ENCODE measurements around the gene TOR2A.

Gene TOR2A

GRCh38 chr9:127753148-127753547 lies 18.1 kb upstream of the TOR2A start:
- Histone ChIP-seq H3K36me3 (ENCODE audit: insufficient read depth, low read length) (no peaks in the 10 kb centered on the region), H3K4me3 (no peak overlapping the region), H3K9me3 (ENCODE audit: low read depth, low read length) (no peaks in the 10 kb centered on the region), H3K27ac (no peak overlapping the region), H3K9ac (ENCODE audit: insufficient read length) (no peak overlapping the region)
- TF ChIP-seq FOXP2 (optimal IDR thresholded peaks at IDR 0.05; ENCODE audit: control extremely low read depth, extremely low read length, insufficient read depth) (no peak), EZH2 (IDR thresholded peaks at IDR 0.05) (no peak), POLR2AphosphoS5 (IDR thresholded peaks at IDR 0.05; ENCODE audit: borderline replicate concordance, low read depth, low read length) (no peak)
- DNase-seq (ENCODE audit: low read depth, low spot score) = no peak

- no peaks in the 10 kb centered on the region for H3K9me3 ChIP-seq (ENCODE audit: low read depth, low read length)
- no peak overlapping the region for H3K9ac ChIP-seq (ENCODE audit: insufficient read length)
- TF ChIP-seq FOXP2 (optimal IDR thresholded peaks at IDR 0.05; ENCODE audit: control extremely low read depth, extremely low read length, insufficient read depth) (no peak), EZH2 (IDR thresholded peaks at IDR 0.05) (no peak), POLR2AphosphoS5 (IDR thresholded peaks at IDR 0.05; ENCODE audit: borderline replicate concordance, low read depth, low read length) (no peak)
- DNase-seq (ENCODE audit: low read depth, low spot score) = no peak
- no peak overlapping the region for H3K27ac ChIP-seq
- H3K36me3 ChIP-seq (ENCODE audit: insufficient read depth, low read length) = no peaks in the 10 kb centered on the region
- H3K4me3 ChIP-seq = no peak overlapping the region
Measured at GRCh38 chr9:127751269-127752054, 16.4 kb upstream of the TOR2A start.

GRCh38 chr9:127749090-127749787 lies 14.1 kb upstream of the TOR2A start:
- H3K27ac ChIP-seq = no peak overlapping the region
- no peak overlapping the region for H3K9ac ChIP-seq (ENCODE audit: insufficient read length)
- TF ChIP-seq FOXP2 (optimal IDR thresholded peaks at IDR 0.05; ENCODE audit: control extremely low read depth, extremely low read length, insufficient read depth) = no peak
- no peak for TF ChIP-seq POLR2AphosphoS5 (IDR thresholded peaks at IDR 0.05; ENCODE audit: borderline replicate concordance, low read depth, low read length)
- TF ChIP-seq EZH2 (IDR thresholded peaks at IDR 0.05) = no peak
- H3K9me3 ChIP-seq (ENCODE audit: low read depth, low read length) = no peaks in the 10 kb centered on the region
- H3K36me3 ChIP-seq (ENCODE audit: insufficient read depth, low read length) = no peaks in the 10 kb centered on the region
- DNase-seq (ENCODE audit: low read depth, low spot score) = no peak
- H3K4me3 ChIP-seq = no peak overlapping the region

GRCh38 chr9:127746959-127747569 lies 12.0 kb upstream of the TOR2A start:
- TF ChIP-seq EZH2 (IDR thresholded peaks at IDR 0.05) (no peak), FOXP2 (optimal IDR thresholded peaks at IDR 0.05; ENCODE audit: control extremely low read depth, extremely low read length, insufficient read depth) (no peak), POLR2AphosphoS5 (IDR thresholded peaks at IDR 0.05; ENCODE audit: borderline replicate concordance, low read depth, low read length) (no peak)
- Histone ChIP-seq H3K36me3 (ENCODE audit: insufficient read depth, low read length) (no peaks in the 10 kb centered on the region), H3K4me3 (no peak overlapping the region), H3K9ac (ENCODE audit: insufficient read length) (no peak overlapping the region), H3K9me3 (ENCODE audit: low read depth, low read length) (no peaks in the 10 kb centered on the region), H3K27ac (no peak overlapping the region)
- DNase-seq (ENCODE audit: low read depth, low spot score) = no peak

- no peak overlapping the region for H3K4me3 ChIP-seq
Measured at GRCh38 chr9:127744398-127745110, 9.5 kb upstream of the TOR2A start.

GRCh38 chr9:127742435-127743088 lies 7.5 kb upstream of the TOR2A start:
- Histone ChIP-seq H3K9me3 (ENCODE audit: low read depth, low read length) (no peaks in the 10 kb centered on the region), H3K27ac (no peak overlapping the region), H3K4me3 (no peak overlapping the region), H3K36me3 (ENCODE audit: insufficient read depth, low read length) (no peaks in the 10 kb centered on the region), H3K9ac (ENCODE audit: insufficient read length) (no peak overlapping the region)
- peak; percentile 16 for DNase-seq (ENCODE audit: low read depth, low spot score)
- TF ChIP-seq EZH2 (IDR thresholded peaks at IDR 0.05) (no peak), POLR2AphosphoS5 (IDR thresholded peaks at IDR 0.05; ENCODE audit: borderline replicate concordance, low read depth, low read length) (no peak), FOXP2 (optimal IDR thresholded peaks at IDR 0.05; ENCODE audit: control extremely low read depth, extremely low read length, insufficient read depth) (no peak)

More at GRCh38 chr9:127744398-127745110, 9.5 kb upstream of the TOR2A start:
- Histone ChIP-seq H3K9ac (ENCODE audit: insufficient read length) (no peak overlapping the region), H3K9me3 (ENCODE audit: low read depth, low read length) (no peaks in the 10 kb centered on the region), H3K36me3 (ENCODE audit: insufficient read depth, low read length) (no peaks in the 10 kb centered on the region), H3K27ac (no peak overlapping the region)
- DNase-seq (ENCODE audit: low read depth, low spot score) = no peak
- no peak for TF ChIP-seq POLR2AphosphoS5 (IDR thresholded peaks at IDR 0.05; ENCODE audit: borderline replicate concordance, low read depth, low read length)
- TF ChIP-seq FOXP2 (optimal IDR thresholded peaks at IDR 0.05; ENCODE audit: control extremely low read depth, extremely low read length, insufficient read depth) = no peak
- no peak for TF ChIP-seq EZH2 (IDR thresholded peaks at IDR 0.05)

GRCh38 chr9:127741831-127742434 lies 6.8 kb upstream of the TOR2A start:
- Histone ChIP-seq H3K9me3 (ENCODE audit: low read depth, low read length) (no peaks in the 10 kb centered on the region), H3K9ac (ENCODE audit: insufficient read length) (no peak overlapping the region), H3K4me3 (no peak overlapping the region), H3K27ac (no peak overlapping the region), H3K36me3 (ENCODE audit: insufficient read depth, low read length) (no peaks in the 10 kb centered on the region)
- TF ChIP-seq POLR2AphosphoS5 (IDR thresholded peaks at IDR 0.05; ENCODE audit: borderline replicate concordance, low read depth, low read length) = no peak
- no peak for TF ChIP-seq EZH2 (IDR thresholded peaks at IDR 0.05)
- no peak for DNase-seq (ENCODE audit: low read depth, low spot score)
